K562 (cell line): ENCODE data around the gene FNBP1. TPM values are rescaled to one million over a fixed set of nuclear protein-coding genes. Genes with fewer than 3 reads are reported as not detected.

Experiments used
- ATAC-seq: fragments of 200-7000 bp; cut with Tn5 transposase; 3 replicates; pipeline ENCODE4 v1.9.1; 2020; ENCODE audit warnings: moderate library complexity
- BruUV-seq: library from RNA; stranded (reverse); fragments of 400-500 nt; replicated peaks from 2 replicates; lab custom pipeline; 2021; lab: Mats Ljungman, UMichigan
- CTCF ChIA-PET: fragments of 300-600 bp; formaldehyde crosslinking; extraction: SDS; loops from one replicate; lab custom pipeline; 2021; ENCODE audit warnings: low intra/inter-chr PET ratio; lab: Yijun Ruan, JAX
- POLR2A ChIA-PET: fragments of 300-600, 350-650 bp; sonication (Branson Sonifier 250); formaldehyde crosslinking; extraction: SDS; loops from one replicate; lab custom pipeline; 2021; ENCODE audit warnings: antibody characterized with exemption, inconsistent platforms; lab: Yijun Ruan, JAX
- DNase-seq, 4 experiments: peaks; one replicate each; pipeline versions ENCODE4 v3.0.0 to v3.0.0-alpha.2; 2011 to 2018; ENCODE audit warnings: low spot score in 3 of 4, mixed read lengths in 3 of 4; ENCODE audit errors: extremely low read depth in 1 of 4
- FAIRE-seq: peaks from 2 replicates; lab custom pipeline; 2011; peaks lifted over from hg19 to GRCh38; lab: Jason Lieb, UNC
- H2AFZ ChIP-seq: 2 replicates; pipeline ENCODE4 v1.6.0; 2011; ENCODE audit warnings: low read depth, low read length, control low read depth, inconsistent platforms
- H3K27ac ChIP-seq: fragments of 200-600 bp; 3 replicates; pipeline ENCODE4 v1.8.0; 2011; ENCODE audit warnings: low read depth, mild to moderate bottlenecking, control low read depth, inconsistent platforms, low read length, moderate library complexity, mixed read lengths; ENCODE audit errors: extremely low read depth
- H3K27me3 ChIP-seq, 2 experiments: fragments of 300-600 bp in 1 of 2; 2 replicates in 1 of 2; 3 replicates in 1 of 2; pipeline versions ENCODE4 v1.6.0 to v1.8.0; 2011; ENCODE audit warnings: inconsistent platforms in 2 of 2, low read length in 2 of 2, mild to moderate bottlenecking in 1 of 2, mixed read lengths in 1 of 2, moderate library complexity in 1 of 2; ENCODE audit not compliant: control insufficient read depth in 2 of 2, insufficient read depth in 2 of 2
- H3K36me3 ChIP-seq: fragments of 300-600 bp; 3 replicates; pipeline ENCODE4 v1.8.0; 2011; ENCODE audit warnings: mild to moderate bottlenecking, low read length, inconsistent platforms; ENCODE audit not compliant: control insufficient read depth, insufficient read depth
- H3K4me1 ChIP-seq, 2 experiments: fragments of 200-600 bp in 1 of 2; replicated peaks in 1 of 2; 2 replicates in 1 of 2; 3 replicates in 1 of 2; pipeline versions ENCODE4 v1.5.1 to v1.8.0; 2011; ENCODE audit warnings: inconsistent platforms in 2 of 2, low read length in 2 of 2, mild to moderate bottlenecking in 1 of 2, mixed read lengths in 1 of 2, moderate library complexity in 1 of 2; ENCODE audit not compliant: control insufficient read depth in 2 of 2, insufficient read depth in 2 of 2
- H3K4me2 ChIP-seq: 2 replicates; pipeline ENCODE4 v1.6.1; 2011; ENCODE audit warnings: low read length, control low read depth, inconsistent platforms, mixed read lengths; ENCODE audit not compliant: insufficient read depth
- H3K4me3 ChIP-seq: fragments of 200-600 bp; sonication (generic), shearing (Covaris generic); 2 replicates; pipeline ENCODE4 v1.5.1; 2016; ENCODE audit warnings: control low read depth, inconsistent platforms
- H3K79me2 ChIP-seq: fragments of 200-600 bp; 3 replicates; pipeline ENCODE4 v1.8.0; 2011; ENCODE audit warnings: low read length, inconsistent platforms; ENCODE audit not compliant: control insufficient read depth, insufficient read depth
- H3K9ac ChIP-seq, 2 experiments: 2 replicates each; pipeline versions ENCODE4 v1.6.0 to v1.6.1; 2011; ENCODE audit warnings: low read depth in 2 of 2, low read length in 2 of 2, control low read depth in 1 of 2, inconsistent platforms in 1 of 2, mild to moderate bottlenecking in 1 of 2, mixed read lengths in 1 of 2; ENCODE audit not compliant: insufficient read depth in 1 of 2
- H3K9me1 ChIP-seq: one replicate; pipeline ENCODE4 v1.6.0; 2011; ENCODE audit warnings: inconsistent platforms, mild to moderate bottlenecking, low read length, moderate library complexity; ENCODE audit not compliant: control insufficient read depth, insufficient read depth
- H3K9me3 ChIP-seq: replicated peaks from 2 replicates; pipeline ENCODE4 v1.5.1; 2011; ENCODE audit warnings: low read depth, low read length, inconsistent platforms; ENCODE audit not compliant: control insufficient read depth, insufficient read depth
- H4K20me1 ChIP-seq: replicated peaks from 2 replicates; pipeline ENCODE4 v1.6.1; 2011; ENCODE audit warnings: low read length, inconsistent platforms, mixed read lengths; ENCODE audit not compliant: control insufficient read depth, insufficient read depth
- ARNT ChIP-seq, 2 experiments: fragments of 450-650 bp; IDR thresholded peaks; 2 replicates each; pipeline ENCODE4 v1.6.1; 2016; ENCODE audit warnings: mild to moderate bottlenecking in 1 of 2
- CBX1 ChIP-seq: sonication (generic); IDR thresholded peaks from 2 replicates; pipeline ENCODE4 v1.6.1; 2016; ENCODE audit warnings: antibody characterized with exemption, low read depth, mild to moderate bottlenecking
- HDGF ChIP-seq: fragments of 450-650 bp; IDR thresholded peaks from 2 replicates; pipeline ENCODE4 v1.6.1; 2016
- OTX1 ChIP-seq: fragments of 450-650 bp; formaldehyde crosslinking; IDR thresholded peaks from 2 replicates; pipeline ENCODE4 v1.4.0; 2022; ENCODE audit warnings: mild to moderate bottlenecking
- SNRNP70 ChIP-seq: fragments of 200-400 bp; formaldehyde crosslinking; optimal IDR thresholded peaks from 2 replicates; pipeline ENCODE3; 2017; ENCODE audit warnings: low read depth, low read length
- TEAD4 ChIP-seq, 2 experiments: sonication (generic) in 1 of 2; formaldehyde crosslinking in 1 of 2; IDR thresholded peaks; 2 replicates each; pipeline versions ENCODE4 v1.6.1 to v1.8.0; 2012 to 2022; ENCODE audit warnings: borderline replicate concordance in 1 of 2, inconsistent platforms in 1 of 2, low read length in 1 of 2, mild to moderate bottlenecking in 1 of 2, missing genetic modification reagents in 1 of 2
- ZNF384 ChIP-seq: IDR thresholded peaks from 2 replicates; pipeline ENCODE4 v1.6.1; 2012; ENCODE audit warnings: low read depth, low read length, improper control_type of control experiment
- ZNF431 ChIP-seq: sonication (generic); formaldehyde crosslinking; IDR thresholded peaks from 2 replicates; pipeline ENCODE4 v1.8.0; 2022; ENCODE audit warnings: mild to moderate bottlenecking, missing genetic modification reagents
- ZNF695 ChIP-seq: fragments of 450-650 bp; formaldehyde crosslinking; IDR thresholded peaks from 2 replicates; pipeline ENCODE4 v1.4.0; 2020; ENCODE audit warnings: mild to moderate bottlenecking, moderate library complexity
- WGBS: fragments of 100-300 bp; shearing (Covaris generic); methylation state at CpG from one replicate; pipeline ENCODE4 v1.1.6; 2016; ENCODE audit warnings: low coverage, mixed read lengths; ENCODE audit not compliant: insufficient coverage; ENCODE audit errors: missing lambda C conversion rate; 5-methylcytosine and 5-hydroxymethylcytosine counted together
- in situ Hi-C: fragments of 300-500 bp; cut with MboI; formaldehyde crosslinking; loops from 4 replicates; pipeline ENCODE4 v1.15.0; 2018; ENCODE audit warnings: inconsistent platforms, mixed read lengths
- intact Hi-C: fragments of 100-400 bp; cut with micrococcal nuclease; formaldehyde crosslinking; loops from 2 replicates; pipeline ENCODE4 v1.14.2; 2022
- polyA plus RNA-seq, 8 experiments: library from polyadenylated mRNA; depleted of rRNA in 4 of 8; stranded (reverse) in 5 of 8; unstranded in 3 of 8; fragments of >200 nt; fragmentation: Nextera tagmentation in 2 of 8; fragmentation: Illumina TruSeq in 1 of 8; extraction: Ambion mirVana in 2 of 8; extraction: Trizol in 1 of 8; gene quantifications; 2 replicates each; pipeline versions ENCODE4 v1.2.1 to v1.2.3, GENCODE V29; 2011 to 2014; ENCODE audit warnings: inconsistent platforms in 1 of 8, missing spikeins in 1 of 8
- total RNA-seq, 7 experiments: library from RNA; depleted of rRNA in 6 of 7; stranded (reverse); fragments of >200 nt in 6 of 7; fragmentation: Illumina TruSeq in 2 of 7; extraction: Trizol in 2 of 7; gene quantifications; 2 replicates each; pipeline versions ENCODE4 v1.2.1 to v1.2.3, GENCODE V29; 2011 to 2021; ENCODE audit warnings: low replicate concordance in 1 of 7
- TF ChIP-seq, protein P1 (sequence below): sonication (generic); formaldehyde crosslinking; IDR thresholded peaks from 2 replicates; pipeline ENCODE4 v1.8.0; 2022; ENCODE audit warnings: missing genetic modification reagents, mild to moderate bottlenecking, moderate library complexity, borderline replicate concordance
- TF ChIP-seq, protein P2 (sequence below), 2 experiments: IDR thresholded peaks in 1 of 2; conservative IDR thresholded peaks in 1 of 2; 2 replicates each; pipeline ENCODE4 v1.6.1; 2016; ENCODE audit warnings: low read depth in 2 of 2, mild to moderate bottlenecking in 1 of 2, missing compliant biosample characterization in 1 of 2, missing genetic modification characterization in 1 of 2, moderate library complexity in 1 of 2

Gene FNBP1
- total and polyA plus RNA-seq, 9 of the 15 experiments (the other 6 are each of a cell fraction or from before 2014, with no cell fraction given): 1.8 to 14.9 (median 7.6) TPM

DNA sequence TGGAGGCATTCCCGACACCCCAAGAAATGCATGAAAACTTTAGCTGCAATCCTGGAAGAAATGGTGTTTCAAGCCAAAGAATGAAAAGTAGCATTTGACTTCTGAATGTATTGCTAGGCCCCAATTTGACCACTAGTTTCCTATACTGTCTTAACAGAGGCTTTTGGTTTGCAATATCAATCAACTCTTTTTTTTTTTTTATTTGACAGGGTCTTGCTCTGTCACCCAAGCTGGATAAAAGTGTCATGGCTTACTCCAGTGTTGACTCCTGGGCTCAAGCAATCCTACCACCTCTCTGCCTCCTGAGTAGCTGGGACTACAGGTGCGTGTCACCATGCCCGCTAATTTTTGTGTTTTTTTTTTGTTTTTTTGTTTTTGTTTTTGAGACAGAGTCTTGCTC, 7.5 kb upstream of the FNBP1 start:
- H4K20me1 ChIP-seq: no peaks in the 10 kb centered on the region
- no peak overlapping the region for H3K4me3 ChIP-seq
- no TSS peak for BruUV-seq
- no peak overlapping the region for H3K9ac ChIP-seq
- no peak overlapping the region for H2AFZ ChIP-seq
- intact Hi-C loops (loop anchor here (5.0 kb wide), 2 partner anchors 47 to 163 kb away; no protein-coding TSS in a partner anchor), in situ Hi-C loops (no loop called here)
- ChIA-PET CTCF (no interaction called here), POLR2A (interaction anchor here (0.6 kb wide), 1 partner anchor 575 kb away, joined by 4 read pairs; no protein-coding TSS in a partner anchor)
- no peaks in the 10 kb centered on the region for H3K27me3 ChIP-seq
- H3K9me3 ChIP-seq: no peaks in the 10 kb centered on the region
- WGBS: 81% methylated on average over 3 of the region's 3 CpGs
- ATAC-seq (no peak), FAIRE-seq (no peak), DNase-seq (peak in 1 of 4 experiments; percentile 3)
- H3K79me2 ChIP-seq: peaks cover 29% of the 10 kb centered on the region
- TF ChIP-seq, protein P1, sequence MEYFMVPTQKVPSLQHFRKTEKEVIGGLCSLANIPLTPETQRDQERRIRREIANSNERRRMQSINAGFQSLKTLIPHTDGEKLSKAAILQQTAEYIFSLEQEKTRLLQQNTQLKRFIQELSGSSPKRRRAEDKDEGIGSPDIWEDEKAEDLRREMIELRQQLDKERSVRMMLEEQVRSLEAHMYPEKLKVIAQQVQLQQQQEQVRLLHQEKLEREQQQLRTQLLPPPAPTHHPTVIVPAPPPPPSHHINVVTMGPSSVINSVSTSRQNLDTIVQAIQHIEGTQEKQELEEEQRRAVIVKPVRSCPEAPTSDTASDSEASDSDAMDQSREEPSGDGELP (CRISPR knock-in tag): no peak
- TF ChIP-seq OTX1 (CRISPR knock-in tag): no peak
- no peak for TF ChIP-seq SNRNP70
- TF ChIP-seq HDGF: no peak
- no peak for TF ChIP-seq ZNF695
- no peak for TF ChIP-seq ARNT (IDR thresholded peaks at IDR 0.05)
- peak; percentile 61; the same call in 1 of the 2 replicates for TF ChIP-seq ZNF384
- TF ChIP-seq, protein P2, sequence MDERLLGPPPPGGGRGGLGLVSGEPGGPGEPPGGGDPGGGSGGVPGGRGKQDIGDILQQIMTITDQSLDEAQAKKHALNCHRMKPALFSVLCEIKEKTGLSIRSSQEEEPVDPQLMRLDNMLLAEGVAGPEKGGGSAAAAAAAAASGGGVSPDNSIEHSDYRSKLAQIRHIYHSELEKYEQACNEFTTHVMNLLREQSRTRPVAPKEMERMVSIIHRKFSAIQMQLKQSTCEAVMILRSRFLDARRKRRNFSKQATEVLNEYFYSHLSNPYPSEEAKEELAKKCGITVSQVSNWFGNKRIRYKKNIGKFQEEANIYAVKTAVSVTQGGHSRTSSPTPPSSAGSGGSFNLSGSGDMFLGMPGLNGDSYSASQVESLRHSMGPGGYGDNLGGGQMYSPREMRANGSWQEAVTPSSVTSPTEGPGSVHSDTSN (CRISPR knock-in tag; IDR thresholded peaks at IDR 0.05; ENCODE audit: low read depth): no peak
- TF ChIP-seq, protein P2 (tag; conservative IDR thresholded peaks at IDR 0.05; ENCODE audit: low read depth): 0 out of 2 replicates have a peak, but pooled peaks have one; percentile 27
- no peak for TF ChIP-seq ZNF431 (CRISPR knock-in tag)
- TF ChIP-seq TEAD4 (IDR thresholded peaks at IDR 0.05; ENCODE audit: low read length): no peak
- TF ChIP-seq TEAD4 (CRISPR knock-in tag; IDR thresholded peaks at IDR 0.05; ENCODE audit: borderline replicate concordance): no peak
- no peak for TF ChIP-seq CBX1
- H3K36me3 ChIP-seq: no peaks in the 10 kb centered on the region
- peaks cover 4% of the 10 kb centered on the region for H3K9me1 ChIP-seq
- no peak overlapping the region for H3K4me2 ChIP-seq
- peaks cover 15 to 21% of the 10 kb centered on the region in 2 experiments; a peak in 4 of 5 replicates for H3K4me1 ChIP-seq
- no peak overlapping the region for H3K27ac ChIP-seq
